ENCODE results near the gene GGT6. TPM values are rescaled to one million over a fixed set of nuclear protein-coding genes. Genes with fewer than 3 reads are reported as not detected.
"Not testable (repeated sequence)": the region's sequence is repeated elsewhere in the genome, so short reads cannot be mapped to it uniquely, and the experiment has no call there.

The GGT6 gene
- total RNA-seq, 1 donor from 2014 or later: 9.6 TPM

GRCh38 chr17:4596636-4597380 lies 36.4 kb upstream of the GGT6 start:
- H3K9me3 ChIP-seq: no peaks in the 10 kb centered on the region
- intact Hi-C loops (cut with DNase I): no loop called here
- H3K4me1 ChIP-seq: peaks cover 26% of the 10 kb centered on the region
- no peaks in the 10 kb centered on the region for H3K27me3 ChIP-seq
- H3K4me3 ChIP-seq: no peak overlapping the region
- TF ChIP-seq POLR2A (IDR thresholded peaks at IDR 0.05): no peak
- H3K27ac ChIP-seq: no peak overlapping the region
- H3K36me3 ChIP-seq: no peaks in the 10 kb centered on the region
- no peak for DNase-seq (ENCODE audit: extremely low spot score in 2 of 2)

GRCh38 chr17:4595685-4596342 lies 35.4 kb upstream of the GGT6 start:
- H3K27me3 ChIP-seq; H3K36me3 ChIP-seq; DNase-seq (ENCODE audit: extremely low spot score in 2 of 2); H3K4me3 ChIP-seq; H3K9me3 ChIP-seq; intact Hi-C loops (cut with DNase I); H3K27ac ChIP-seq: not testable (repeated sequence)
- H3K4me1 ChIP-seq: peaks cover 26% of the 10 kb centered on the region

- Histone ChIP-seq H3K27me3 (no peaks in the 10 kb centered on the region), H3K36me3 (no peaks in the 10 kb centered on the region), H3K9me3 (no peaks in the 10 kb centered on the region), H3K4me1 (peaks cover 26% of the 10 kb centered on the region), H3K27ac (no peak overlapping the region), H3K4me3 (no peak overlapping the region)
- intact Hi-C loops (cut with DNase I): no loop called here
- TF ChIP-seq, protein P1, sequence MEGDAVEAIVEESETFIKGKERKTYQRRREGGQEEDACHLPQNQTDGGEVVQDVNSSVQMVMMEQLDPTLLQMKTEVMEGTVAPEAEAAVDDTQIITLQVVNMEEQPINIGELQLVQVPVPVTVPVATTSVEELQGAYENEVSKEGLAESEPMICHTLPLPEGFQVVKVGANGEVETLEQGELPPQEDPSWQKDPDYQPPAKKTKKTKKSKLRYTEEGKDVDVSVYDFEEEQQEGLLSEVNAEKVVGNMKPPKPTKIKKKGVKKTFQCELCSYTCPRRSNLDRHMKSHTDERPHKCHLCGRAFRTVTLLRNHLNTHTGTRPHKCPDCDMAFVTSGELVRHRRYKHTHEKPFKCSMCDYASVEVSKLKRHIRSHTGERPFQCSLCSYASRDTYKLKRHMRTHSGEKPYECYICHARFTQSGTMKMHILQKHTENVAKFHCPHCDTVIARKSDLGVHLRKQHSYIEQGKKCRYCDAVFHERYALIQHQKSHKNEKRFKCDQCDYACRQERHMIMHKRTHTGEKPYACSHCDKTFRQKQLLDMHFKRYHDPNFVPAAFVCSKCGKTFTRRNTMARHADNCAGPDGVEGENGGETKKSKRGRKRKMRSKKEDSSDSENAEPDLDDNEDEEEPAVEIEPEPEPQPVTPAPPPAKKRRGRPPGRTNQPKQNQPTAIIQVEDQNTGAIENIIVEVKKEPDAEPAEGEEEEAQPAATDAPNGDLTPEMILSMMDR (IDR thresholded peaks at IDR 0.05): no peak
- no peak for TF ChIP-seq POLR2A (IDR thresholded peaks at IDR 0.05)
- TF ChIP-seq POLR2AphosphoS5 (IDR thresholded peaks at IDR 0.05; ENCODE audit: insufficient read depth in 1 of 2, low read depth in 1 of 2): no peak
- DNase-seq (ENCODE audit: extremely low spot score in 2 of 2): no peak
Observed at GRCh38 chr17:4594931-4595684, 34.7 kb upstream of the GGT6 start.

GRCh38 chr17:4594406-4594805 lies 34.0 kb upstream of the GGT6 start:
- no peak for DNase-seq (ENCODE audit: extremely low spot score in 2 of 2)
- H3K27ac ChIP-seq: no peak overlapping the region
- TF ChIP-seq POLR2A (IDR thresholded peaks at IDR 0.05) (no peak), POLR2AphosphoS5 (IDR thresholded peaks at IDR 0.05; ENCODE audit: insufficient read depth in 1 of 2, low read depth in 1 of 2) (no peak)
- TF ChIP-seq, protein P1 (IDR thresholded peaks at IDR 0.05): no peak
- no peak overlapping the region for H3K4me3 ChIP-seq
- intact Hi-C loops (cut with DNase I): no loop called here
- H3K27me3 ChIP-seq: no peaks in the 10 kb centered on the region
- peaks cover 23% of the 10 kb centered on the region for H3K4me1 ChIP-seq
- no peaks in the 10 kb centered on the region for H3K9me3 ChIP-seq
- H3K36me3 ChIP-seq: no peaks in the 10 kb centered on the region

- TF ChIP-seq POLR2A (IDR thresholded peaks at IDR 0.05) (no peak), POLR2AphosphoS5 (IDR thresholded peaks at IDR 0.05; ENCODE audit: insufficient read depth in 1 of 2, low read depth in 1 of 2) (no peak)
- TF ChIP-seq, protein P1 (IDR thresholded peaks at IDR 0.05): no peak
- H3K27ac ChIP-seq: peak overlapping the region; percentile 56
- DNase-seq (ENCODE audit: extremely low spot score in 2 of 2): no peak
- no peaks in the 10 kb centered on the region for H3K36me3 ChIP-seq
- no peaks in the 10 kb centered on the region for H3K9me3 ChIP-seq
- intact Hi-C loops (cut with DNase I): no loop called here
- no peaks in the 10 kb centered on the region for H3K27me3 ChIP-seq
- no peak overlapping the region for H3K4me3 ChIP-seq
- H3K4me1 ChIP-seq: peaks cover 11% of the 10 kb centered on the region
Observed at GRCh38 chr17:4593021-4593421, 32.6 kb upstream of the GGT6 start.
